Left ventricle myocardium superior (tissue), 1 donor: Measurements from ENCODE around the gene SNAPC4. TPM values are rescaled to one million over a fixed set of nuclear protein-coding genes. Genes with fewer than 3 reads are reported as not detected.
"Not testable (repeated sequence)": the region's sequence is repeated elsewhere in the genome, so short reads cannot be mapped to it uniquely, and the experiment has no call there.

Experiments used
- ATAC-seq: fragments of 200-7000 bp; cut with Tn5 transposase; one replicate; pipeline ENCODE4 v1.9.1; 2020; ENCODE audit warnings: mild to moderate bottlenecking, moderate library complexity
- DNase-seq: peaks from one replicate; pipeline ENCODE4 v3.0.0-alpha.2; 2020
- intact Hi-C: fragments of 100-400 bp; cut with micrococcal nuclease; formaldehyde crosslinking; loops from one replicate; pipeline ENCODE4 v1.11.0; 2022
- total RNA-seq: library from RNA; stranded (reverse); fragmentation: NEBNext Ultra II Directional; extraction: Animal tissue kit (Norgen Biotek cat#: 25700); gene quantifications from one replicate; pipeline ENCODE4 v1.2.1, GENCODE V29; 2021
- donor health status: DM: no; HTN: yes; CAD: no; lungs with severe emphysema.

The SNAPC4 gene
- total RNA-seq, 1 donor from 2014 or later = 4.4 TPM

DNA sequence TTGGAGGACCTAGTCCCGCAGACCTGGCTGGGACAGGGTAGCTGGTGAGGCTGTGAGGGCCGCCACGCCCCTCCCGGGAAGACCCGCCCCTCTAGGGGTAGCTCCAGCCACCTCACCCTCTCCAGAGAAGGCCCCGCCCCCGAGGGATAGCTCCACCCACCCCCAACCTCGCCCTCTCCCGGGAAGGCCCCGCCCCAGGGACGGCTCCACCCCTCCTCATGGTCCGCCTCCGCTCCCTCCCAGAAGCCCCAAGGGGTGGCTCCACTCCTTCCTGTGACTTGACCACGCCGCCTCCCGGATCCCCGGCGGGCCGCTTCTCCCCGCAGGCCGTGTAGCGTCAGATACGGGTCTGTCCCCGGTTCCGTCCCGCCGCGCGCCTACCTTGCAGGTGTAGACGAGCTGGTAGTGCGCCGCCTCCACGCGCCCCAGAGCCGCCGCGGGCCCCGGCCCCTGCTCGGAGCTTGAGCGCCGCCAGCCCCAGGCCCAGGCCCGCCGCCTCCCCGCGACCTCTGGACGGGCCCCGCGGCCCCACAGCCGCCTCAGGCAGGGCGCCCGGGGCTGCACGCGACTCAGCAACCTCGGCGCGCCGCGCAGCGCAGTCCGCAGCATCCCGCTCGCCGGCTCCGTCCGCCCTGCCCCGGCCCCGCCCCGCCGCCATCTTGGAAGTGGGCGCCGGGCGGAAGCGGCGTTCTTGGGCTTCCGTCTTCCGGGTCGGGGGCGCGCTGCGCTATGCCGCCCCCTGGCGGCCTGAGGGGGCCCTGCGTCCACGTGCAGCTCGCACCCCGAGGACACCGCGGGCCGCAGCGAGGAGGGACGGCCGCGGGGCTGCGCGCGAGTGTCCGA lies 36.6 kb downstream of the SNAPC4 start, which contains the start of gene DNLZ:
DNLZ (minus strand) TSS at position 639 of the 843 bp plus-strand sequence; CDS start at position 609, 30 bp downstream.
- intact Hi-C loops = no loop called here
- peak; percentile 98 for DNase-seq
- peak; percentile 87 for ATAC-seq

DNA sequence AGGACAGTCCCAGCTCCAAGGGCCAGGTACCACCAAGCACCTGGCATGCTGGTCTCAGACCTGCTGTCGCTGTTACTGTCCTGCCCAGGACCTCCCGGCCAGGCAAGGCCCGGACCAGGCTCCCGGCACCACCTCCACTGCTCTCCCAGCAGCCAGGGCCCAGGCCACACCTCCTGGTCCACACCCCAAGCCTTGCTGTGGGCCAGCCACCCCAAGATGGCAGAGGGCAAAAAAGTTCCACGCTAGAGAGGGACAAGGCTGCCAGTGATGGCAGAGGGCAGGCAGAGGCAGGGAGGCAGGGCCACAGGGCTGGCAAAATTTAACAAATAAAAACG lies 37.6 kb downstream of the SNAPC4 start:
- ATAC-seq = peak; percentile 2
- intact Hi-C loops = no loop called here
- DNase-seq = no peak

DNA sequence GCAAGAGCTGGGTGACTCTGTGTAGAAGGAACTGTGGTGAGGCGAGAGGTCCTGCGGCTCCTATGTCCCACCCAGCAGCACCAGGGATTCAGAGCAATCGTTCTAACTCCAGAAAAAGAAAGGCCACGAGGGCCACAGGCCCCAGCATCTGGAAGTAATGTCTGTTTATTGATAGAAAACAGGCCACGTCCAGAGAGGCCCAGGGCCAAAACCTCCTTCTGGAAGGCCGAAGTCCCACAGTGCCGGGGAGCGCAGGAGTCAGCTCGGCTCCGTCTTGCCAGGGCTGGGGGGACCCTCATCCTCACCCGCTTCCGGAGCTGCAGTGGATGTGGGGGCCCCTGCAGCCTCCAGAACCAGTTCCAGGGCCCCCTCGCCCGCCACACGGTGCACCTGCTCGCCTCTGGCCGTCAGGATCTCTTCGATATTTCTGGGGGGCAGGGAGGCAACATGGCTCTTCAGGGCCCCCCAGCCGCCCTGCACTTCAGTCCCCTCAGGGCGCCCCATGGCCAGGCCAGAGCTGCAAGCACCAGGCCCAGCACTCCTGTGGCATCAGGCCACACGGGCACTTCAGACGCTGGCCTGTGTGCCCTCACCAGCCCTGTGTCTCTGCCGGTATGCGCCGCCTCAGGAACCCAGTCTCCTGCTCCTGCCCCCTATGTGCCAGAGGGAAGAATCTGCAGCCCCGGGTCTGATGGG lies 38.1 kb downstream of the SNAPC4 start:
- peak; percentile 17 for ATAC-seq
- intact Hi-C loops = no loop called here
- peak; percentile 69 for DNase-seq

DNA sequence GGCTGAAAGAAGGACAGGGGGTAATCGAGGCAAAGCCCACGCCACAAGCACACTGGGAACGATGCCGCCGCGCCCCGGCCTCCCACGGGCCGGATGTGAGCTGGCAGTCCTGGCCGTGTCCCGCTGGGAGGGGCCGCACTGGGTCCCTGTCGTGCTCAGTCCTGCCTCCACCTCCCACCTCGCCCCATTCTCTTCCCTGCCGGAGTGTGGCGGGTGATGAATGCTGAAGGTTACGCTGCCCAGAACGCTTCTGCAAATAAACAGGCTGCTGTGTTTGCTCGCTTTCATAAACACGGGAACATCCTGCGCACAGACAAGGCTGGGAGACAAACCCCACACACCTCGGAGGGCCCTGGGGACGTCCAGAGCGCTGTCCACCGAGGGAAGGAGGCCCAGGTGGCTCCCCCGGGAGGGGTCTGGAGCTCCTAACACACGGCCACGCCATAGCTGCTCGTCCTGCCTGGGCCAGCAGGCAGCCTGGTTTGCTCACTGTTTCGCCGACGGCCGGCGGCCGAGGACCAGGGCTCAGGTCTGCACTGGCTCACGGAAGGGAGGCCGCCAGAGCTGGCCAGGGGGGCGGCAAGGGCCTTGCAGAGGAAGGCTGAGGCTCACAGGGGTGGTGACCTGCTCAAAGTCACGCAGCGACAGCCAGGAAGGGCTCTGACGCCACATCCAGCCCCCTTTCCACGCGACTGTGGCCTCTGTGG lies 38.8 kb downstream of the SNAPC4 start:
- DNase-seq = no peak
- intact Hi-C loops = no loop called here
- no peak for ATAC-seq

DNA sequence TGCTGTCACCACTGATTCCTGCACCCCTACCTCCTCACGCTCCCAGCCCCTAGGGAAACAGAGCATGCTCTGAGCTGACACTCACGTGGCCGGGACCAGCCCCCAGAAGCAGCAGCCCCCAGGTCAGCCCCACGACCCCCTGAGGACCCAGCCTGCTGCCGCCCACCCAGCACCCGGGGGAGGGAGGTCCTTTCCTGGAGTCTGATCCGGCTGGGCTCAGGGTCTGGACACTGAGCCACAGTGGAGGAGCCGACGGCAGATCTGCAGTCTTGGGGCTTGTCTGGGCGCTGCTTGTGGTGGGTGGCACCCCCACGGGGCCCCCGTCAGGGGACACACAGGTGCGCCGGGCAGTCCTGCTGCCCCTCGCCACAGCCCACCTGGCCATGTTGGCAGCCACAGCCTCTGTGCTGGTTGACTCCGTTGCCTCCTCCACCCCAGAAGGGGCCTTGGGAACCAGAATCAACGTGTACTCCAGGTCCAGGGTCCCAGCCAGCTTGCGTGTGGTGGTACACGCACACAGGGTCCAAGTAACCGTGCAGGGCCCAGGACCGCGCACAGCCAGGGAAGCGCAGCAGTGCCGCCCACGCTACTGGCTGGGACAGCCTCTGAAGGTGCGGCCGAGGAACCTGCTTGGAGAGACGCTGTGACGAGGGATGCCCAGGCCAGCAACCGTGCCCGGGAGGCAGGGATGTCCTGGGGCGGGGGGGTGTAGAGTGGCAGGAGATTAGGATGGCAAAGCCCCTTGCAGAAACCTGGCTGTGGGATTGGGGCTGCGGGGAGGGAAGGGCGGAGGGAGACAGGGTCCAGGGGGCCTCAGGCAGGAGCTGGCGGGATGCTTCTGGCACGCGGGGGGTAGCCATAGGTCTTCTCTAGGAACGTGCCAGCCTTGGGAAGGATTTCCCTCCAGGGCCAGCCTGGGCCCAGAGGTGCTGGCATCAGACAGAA lies 39.9 kb downstream of the SNAPC4 start:
- DNase-seq = no peak
- intact Hi-C loops = no loop called here
- no peak for ATAC-seq

DNA sequence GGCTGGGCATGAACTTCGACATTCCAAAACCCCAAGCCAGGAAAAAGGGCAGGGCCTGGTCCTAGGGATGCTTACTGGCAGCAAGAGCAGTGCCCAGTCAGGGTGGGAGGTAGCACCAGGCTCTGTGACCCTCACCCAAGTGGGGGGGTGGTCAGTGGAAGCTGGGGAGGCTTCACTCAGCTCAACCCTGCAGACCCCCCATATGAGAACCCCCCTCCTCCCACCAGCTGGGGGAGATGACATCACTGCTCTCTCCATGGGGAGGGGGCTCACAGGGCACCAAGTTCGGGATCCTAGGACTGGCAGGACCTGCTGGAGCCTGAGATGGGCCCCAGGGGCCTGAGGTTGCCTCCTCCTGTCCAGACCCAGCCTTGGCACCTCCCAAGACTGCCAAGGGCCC lies 41.1 kb downstream of the SNAPC4 start:
- intact Hi-C loops = no loop called here
- ATAC-seq (no peak), DNase-seq (no peak)

DNA sequence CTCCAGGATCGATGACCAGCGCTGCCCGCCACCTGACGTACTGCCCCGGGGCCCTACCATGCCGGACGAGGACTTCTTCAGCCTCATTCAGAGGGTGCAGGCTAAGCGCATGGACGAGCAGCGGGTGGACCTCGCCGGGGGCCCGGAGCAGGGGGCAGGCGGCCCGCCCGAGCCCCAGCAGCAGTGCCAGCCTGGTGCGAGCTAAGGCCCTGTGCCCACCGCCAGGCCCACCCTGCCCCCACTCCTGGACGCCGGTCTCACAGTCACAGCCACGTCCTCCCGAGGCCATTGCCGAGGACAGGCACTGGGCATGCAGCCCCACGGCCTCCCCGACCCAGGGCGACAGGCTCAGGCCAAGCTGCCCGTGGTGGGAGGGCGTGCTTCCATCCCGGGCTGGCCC lies 42.0 kb downstream of the SNAPC4 start:
- no peak for ATAC-seq
- intact Hi-C loops = no loop called here

DNA sequence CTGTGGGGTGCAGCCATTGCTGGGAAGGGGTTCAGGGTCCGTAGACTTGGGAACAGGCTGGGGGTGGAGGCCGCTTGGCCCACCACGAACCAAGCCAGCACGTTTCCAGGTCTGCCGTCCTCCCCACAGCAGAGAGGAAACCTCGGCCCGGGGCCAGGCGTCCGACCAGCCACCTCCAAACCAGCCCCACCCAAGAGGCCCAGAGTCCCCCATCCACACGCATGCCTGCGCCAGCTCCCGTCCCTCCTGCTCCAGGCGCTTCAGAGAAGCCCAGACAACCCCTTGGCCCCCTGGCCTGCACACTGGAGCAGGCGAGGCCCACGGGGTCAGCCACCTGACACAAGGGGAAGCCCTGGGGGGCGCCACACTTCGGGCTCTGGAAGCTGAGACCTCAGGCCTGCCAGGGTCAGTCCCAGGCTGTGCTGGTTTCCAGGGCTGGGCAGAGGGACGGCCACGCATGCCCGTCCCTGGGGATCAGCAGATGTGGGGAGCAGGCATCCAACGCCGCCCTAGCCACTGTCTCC lies 42.7 kb downstream of the SNAPC4 start:
- no peak for ATAC-seq
- DNase-seq = no peak
- intact Hi-C loops = no loop called here

More for the DNA sequence above, 42.0 kb downstream of the SNAPC4 start:
- DNase-seq = no peak

DNA sequence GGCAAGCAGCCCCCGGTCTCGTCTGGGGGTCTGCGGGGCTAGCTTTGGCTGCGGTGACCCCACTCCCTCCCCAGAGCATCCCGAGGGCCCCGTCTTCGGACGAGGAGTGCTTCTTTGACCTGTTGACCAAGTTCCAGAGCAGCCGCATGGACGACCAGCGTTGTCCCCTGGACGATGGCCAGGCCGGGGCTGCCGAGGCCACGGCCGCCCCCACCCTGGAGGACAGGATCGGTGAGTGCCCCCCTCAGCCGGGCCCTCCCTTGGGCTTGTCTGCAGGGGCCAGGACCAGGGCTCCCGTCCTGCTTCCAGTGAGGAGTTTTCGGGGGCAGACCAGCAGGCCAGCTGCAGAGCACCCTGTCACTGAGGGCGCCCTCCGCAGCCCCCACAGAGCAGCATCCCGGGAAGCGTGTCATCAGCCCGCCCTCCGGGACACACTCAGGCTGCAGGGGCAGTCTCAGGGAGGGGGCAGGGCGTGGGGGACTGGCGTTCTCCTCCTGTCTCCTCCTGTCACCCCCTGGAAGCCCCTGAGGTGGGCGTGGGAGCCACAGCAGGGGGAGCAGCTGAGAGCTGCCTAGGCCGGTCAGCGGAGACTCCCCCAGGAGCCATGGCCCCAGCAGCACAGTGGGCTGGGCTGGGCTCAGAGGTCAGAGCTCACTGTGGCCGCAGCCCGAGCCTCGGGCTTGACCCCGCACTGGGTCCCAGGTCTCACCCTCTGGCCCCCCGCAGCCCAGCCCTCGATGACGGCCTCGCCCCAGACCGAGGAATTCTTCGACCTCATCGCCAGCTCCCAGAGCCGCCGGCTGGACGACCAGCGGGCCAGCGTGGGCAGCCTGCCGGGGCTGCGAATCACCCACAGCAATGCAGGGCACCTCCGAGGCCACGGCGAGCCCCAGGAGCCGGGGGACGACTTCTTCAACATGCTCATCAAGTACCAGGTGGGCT lies 44.1 kb downstream of the SNAPC4 start:
- no peak for ATAC-seq
- intact Hi-C loops = no loop called here
- DNase-seq = peak; percentile 51

DNA sequence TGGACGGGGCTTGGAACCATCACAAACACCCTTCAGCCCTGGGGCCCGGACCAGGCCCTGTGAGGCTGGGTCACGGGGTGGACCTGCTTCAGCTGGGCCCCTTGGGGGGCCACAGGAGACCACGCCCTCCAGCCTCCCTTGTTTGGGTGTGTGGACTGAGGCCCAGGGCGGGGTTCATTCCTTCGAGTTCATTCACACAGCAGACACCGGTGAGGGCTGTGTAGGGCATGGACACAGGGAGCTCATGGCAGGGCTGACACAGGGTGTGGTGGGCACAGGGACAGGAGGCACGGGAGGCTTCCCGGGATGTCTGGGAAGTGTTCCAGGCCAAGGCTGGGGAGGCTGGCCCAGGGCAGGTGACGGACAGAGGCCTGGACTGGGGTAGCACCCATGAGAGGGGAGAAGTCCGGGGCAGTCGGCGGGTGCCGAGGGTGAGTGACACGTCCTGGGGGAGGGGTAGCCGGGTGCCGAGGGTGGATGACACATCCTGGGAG lies 45.3 kb downstream of the SNAPC4 start:
- ATAC-seq (peak; percentile 71), DNase-seq (peak; percentile 86)
- intact Hi-C loops = no loop called here

DNA sequence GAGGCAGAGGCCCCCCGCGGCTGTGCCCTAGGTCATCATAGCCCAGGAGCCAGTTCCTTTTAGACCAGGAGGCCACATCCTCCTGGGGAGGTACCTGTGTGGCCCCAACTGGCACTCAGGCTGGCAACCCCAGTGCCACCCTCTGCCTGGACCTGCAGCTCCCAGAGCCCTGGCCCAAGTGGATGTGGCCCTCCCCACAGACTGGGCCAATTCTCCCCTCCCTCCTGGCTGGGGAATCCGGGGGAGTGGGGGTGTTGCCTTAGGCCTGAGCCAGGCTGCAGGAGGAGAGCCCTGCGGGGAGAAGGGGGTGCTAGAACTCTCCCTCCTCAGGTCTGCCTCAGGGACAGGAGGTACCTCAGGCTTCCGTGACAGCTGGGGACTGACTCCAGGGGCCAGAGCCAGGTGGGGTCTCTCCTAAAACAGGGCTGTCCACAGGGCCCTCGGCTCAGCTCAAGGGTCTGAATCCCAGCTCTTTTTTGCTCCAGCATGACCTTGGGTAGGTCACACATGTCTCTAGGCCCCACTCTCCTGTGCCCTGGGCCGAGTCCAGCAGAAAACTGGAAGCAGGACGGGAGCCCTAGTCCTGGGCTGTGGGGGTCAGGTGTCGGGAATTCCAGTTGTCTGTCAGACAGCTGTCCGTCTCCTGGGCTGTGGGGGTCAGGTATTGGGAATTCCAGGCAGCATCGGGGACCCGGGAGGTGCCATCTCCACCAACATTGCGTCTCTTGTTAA lies 46.0 kb downstream of the SNAPC4 start:
- DNase-seq = no peak
- ATAC-seq = peak; percentile 23
- intact Hi-C loops = no loop called here

DNA sequence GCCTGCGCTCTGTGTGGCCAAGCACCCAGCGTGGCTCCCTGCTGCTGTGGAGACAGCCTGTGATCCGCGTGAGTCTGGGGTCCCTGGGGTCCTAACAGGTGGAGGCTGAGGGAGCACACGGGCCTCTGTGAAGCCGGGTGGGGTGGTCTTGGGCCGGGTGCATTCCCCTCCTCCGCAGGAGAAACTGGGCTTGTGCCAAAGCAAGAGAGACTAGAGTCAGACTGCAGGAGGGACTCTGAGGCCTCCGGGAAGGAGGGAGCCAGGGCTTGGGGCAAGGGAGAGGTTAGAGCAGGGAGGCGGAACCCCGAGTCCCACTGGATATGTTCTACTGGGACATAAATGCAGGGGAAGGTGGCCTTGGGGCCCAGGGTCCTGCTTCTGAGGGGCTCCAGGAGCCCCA lies 46.9 kb downstream of the SNAPC4 start:
- no peak for ATAC-seq
- intact Hi-C loops = no loop called here
- no peak for DNase-seq

DNA sequence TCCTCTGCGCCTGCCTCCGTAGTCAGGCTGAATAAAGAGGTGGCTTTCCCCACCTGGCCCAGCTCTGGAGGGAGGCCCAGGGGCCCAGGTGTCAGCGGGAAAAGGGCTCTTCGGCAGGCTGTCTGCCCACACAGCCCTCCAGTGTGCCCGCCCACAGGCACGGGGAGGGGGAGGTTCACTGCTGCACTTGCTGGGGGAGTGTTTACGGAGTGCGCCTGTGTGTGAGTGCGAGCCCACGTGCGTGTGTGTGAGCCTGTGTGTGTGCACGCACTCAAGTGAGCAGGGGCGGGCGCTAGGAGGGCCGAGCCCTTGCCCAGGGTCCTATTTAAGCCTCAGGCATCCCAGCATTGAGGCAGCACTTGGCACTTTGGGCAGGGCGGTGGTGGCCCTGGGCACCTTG lies 47.3 kb downstream of the SNAPC4 start:
- peak; percentile 73 for DNase-seq
- peak; percentile 36 for ATAC-seq
- intact Hi-C loops = no loop called here

DNA sequence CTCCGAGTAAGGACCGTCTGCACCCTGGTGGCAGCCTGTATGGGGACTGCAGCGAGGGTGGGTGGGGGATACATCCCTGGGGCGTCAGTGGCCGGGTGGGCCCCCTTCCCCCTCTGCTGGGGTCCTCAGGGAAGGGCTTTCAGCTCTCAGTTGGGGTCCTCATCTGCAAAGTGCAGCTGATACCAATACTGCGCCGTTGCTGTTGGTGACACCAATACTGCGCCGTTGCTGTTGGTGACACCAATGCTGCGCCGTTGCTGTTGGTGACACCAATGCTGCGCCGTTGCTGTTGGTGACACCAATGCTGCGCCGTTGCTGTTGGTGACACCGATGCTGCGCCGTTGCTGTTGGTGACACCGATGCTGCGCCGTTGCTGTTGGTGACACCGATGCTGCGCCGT lies 48.1 kb downstream of the SNAPC4 start:
- intact Hi-C loops, DNase-seq, ATAC-seq: not testable (repeated sequence)

DNA sequence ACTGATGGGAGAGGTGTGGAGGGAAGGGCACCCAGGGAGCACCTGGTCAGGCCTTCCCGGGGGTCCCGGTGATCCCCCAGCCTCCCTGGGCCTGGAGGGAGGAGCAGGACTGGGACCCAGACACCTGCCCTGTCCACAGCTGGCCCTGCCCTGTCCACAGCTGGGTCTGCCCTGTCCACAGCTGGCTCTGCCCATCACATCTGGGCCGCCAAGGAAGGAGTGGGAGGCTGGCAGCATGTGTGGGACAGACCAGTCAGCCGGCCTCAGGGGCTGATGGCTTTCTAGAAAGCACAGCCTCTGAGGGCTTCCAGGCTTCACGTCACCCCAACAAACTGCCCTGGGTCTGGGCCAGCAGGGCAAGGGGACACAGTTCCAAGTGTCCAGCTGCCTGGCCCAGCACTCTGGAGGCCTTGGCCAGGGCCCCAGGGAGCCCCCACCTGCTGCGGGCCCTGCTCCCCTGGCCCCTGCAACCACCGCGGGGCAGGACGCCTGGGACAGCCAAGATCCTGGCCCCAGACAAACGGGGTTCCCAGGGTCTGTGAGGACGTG lies 48.6 kb downstream of the SNAPC4 start:
- intact Hi-C loops = no loop called here
- ATAC-seq (no peak), DNase-seq (no peak)
